Mesenchymal stem cell (in vitro differentiated cells and primary cell): ENCODE measurements around the gene MUC16.

Experiments
- DNase-seq: peaks from one replicate; pipeline ENCODE4 v3.0.0-alpha.2; 2013
- H2AFZ ChIP-seq: one replicate; pipeline ENCODE4 v1.6.1; 2013; ENCODE audit warnings: low read depth, mild to moderate bottlenecking, control low read depth, inconsistent platforms, low read length, moderate library complexity
- H2AK5ac ChIP-seq: 2 replicates; pipeline ENCODE4 v1.6.1; 2013; ENCODE audit warnings: low read length, moderate library complexity, mild to moderate bottlenecking, inconsistent platforms; ENCODE audit not compliant: severe bottlenecking
- H2BK120ac ChIP-seq: one replicate; pipeline ENCODE4 v1.6.1; 2013; ENCODE audit warnings: low read depth, mild to moderate bottlenecking, inconsistent platforms, low read length, moderate library complexity
- H2BK12ac ChIP-seq, 2 experiments: one replicate each; pipeline ENCODE4 v1.6.1; 2013; ENCODE audit warnings: inconsistent platforms in 2 of 2, low read length in 2 of 2, mild to moderate bottlenecking in 2 of 2, moderate library complexity in 2 of 2, control low read depth in 1 of 2
- H2BK15ac ChIP-seq: one replicate; pipeline ENCODE4 v1.6.1; 2013; ENCODE audit warnings: mild to moderate bottlenecking, low read depth, inconsistent platforms; ENCODE audit not compliant: poor library complexity, severe bottlenecking
- H2BK5ac ChIP-seq: 2 replicates; pipeline ENCODE4 v1.6.1; 2013; ENCODE audit warnings: low read depth, mild to moderate bottlenecking, low read length, control low read depth, inconsistent platforms; ENCODE audit not compliant: poor library complexity, severe bottlenecking
- H3K14ac ChIP-seq, 2 experiments: one replicate each; pipeline ENCODE4 v1.6.1; 2013; ENCODE audit warnings: inconsistent platforms in 2 of 2, low read length in 2 of 2, control low read depth in 1 of 2, mild to moderate bottlenecking in 1 of 2, moderate library complexity in 1 of 2
- H3K18ac ChIP-seq, 2 experiments: one replicate each; pipeline ENCODE4 v1.6.1; 2013; ENCODE audit warnings: inconsistent platforms in 2 of 2, low read length in 2 of 2, control low read depth in 1 of 2, low read depth in 1 of 2, mild to moderate bottlenecking in 1 of 2
- H3K23ac ChIP-seq, 2 experiments: one replicate each; pipeline ENCODE4 v1.6.1; 2013; ENCODE audit warnings: inconsistent platforms in 2 of 2, low read length in 2 of 2, mild to moderate bottlenecking in 2 of 2, moderate library complexity in 2 of 2, control low read depth in 1 of 2
- H3K27ac ChIP-seq: 2 replicates; pipeline ENCODE4 v1.5.1; 2013; ENCODE audit warnings: mild to moderate bottlenecking, moderate library complexity, low read length, control low read depth, inconsistent platforms; ENCODE audit not compliant: poor library complexity, severe bottlenecking
- H3K27me3 ChIP-seq, 2 experiments: 2 replicates each; pipeline versions ENCODE4 v1.6.1 to v1.7.0; 2013; ENCODE audit warnings: low read length in 2 of 2, mild to moderate bottlenecking in 2 of 2, moderate library complexity in 2 of 2, control low read depth in 1 of 2, inconsistent platforms in 1 of 2; ENCODE audit not compliant: control insufficient read depth in 1 of 2, insufficient read depth in 1 of 2
- H3K36me3 ChIP-seq, 2 experiments: 2 replicates each; pipeline versions ENCODE4 v1.6.1 to v1.7.0; 2013; ENCODE audit warnings: low read length in 2 of 2, control low read depth in 1 of 2, inconsistent platforms in 1 of 2, low read depth in 1 of 2, mild to moderate bottlenecking in 1 of 2; ENCODE audit not compliant: insufficient read depth in 2 of 2, control insufficient read depth in 1 of 2
- H3K4ac ChIP-seq, 2 experiments: one replicate each; pipeline ENCODE4 v1.6.1; 2013; ENCODE audit warnings: inconsistent platforms in 2 of 2, low read length in 2 of 2, mild to moderate bottlenecking in 2 of 2, moderate library complexity in 2 of 2, control low read depth in 1 of 2, low read depth in 1 of 2
- H3K4me1 ChIP-seq: 2 replicates; pipeline ENCODE4 v1.6.1; 2013; ENCODE audit warnings: low read depth, low read length, control low read depth; ENCODE audit not compliant: control insufficient read depth, insufficient read depth
- H3K4me2 ChIP-seq: 2 replicates; pipeline ENCODE4 v1.6.1; 2013; ENCODE audit warnings: low read length, mild to moderate bottlenecking, inconsistent platforms; ENCODE audit not compliant: poor library complexity, severe bottlenecking
- H3K4me3 ChIP-seq, 2 experiments: 2 replicates each; pipeline versions ENCODE4 v1.5.1 to v1.7.0; 2013; ENCODE audit warnings: low read length in 2 of 2, mild to moderate bottlenecking in 2 of 2, control low read depth in 1 of 2, low read depth in 1 of 2; ENCODE audit not compliant: insufficient read depth in 1 of 2
- H3K79me1 ChIP-seq: replicated peaks from 2 replicates; pipeline ENCODE4 v1.6.1; 2013; ENCODE audit warnings: mild to moderate bottlenecking, control low read depth, low read length, inconsistent platforms; ENCODE audit not compliant: poor library complexity, severe bottlenecking
- H3K9ac ChIP-seq: 2 replicates; pipeline ENCODE4 v1.7.0; 2013; ENCODE audit warnings: mild to moderate bottlenecking, low read length, moderate library complexity
- H3K9me3 ChIP-seq: 2 replicates; pipeline ENCODE4 v1.7.0; 2013; ENCODE audit warnings: mild to moderate bottlenecking, low read length; ENCODE audit not compliant: control insufficient read depth
- H4K8ac ChIP-seq: one replicate; pipeline ENCODE4 v1.6.1; 2013; ENCODE audit warnings: inconsistent platforms, mild to moderate bottlenecking, low read length, moderate library complexity
- H4K91ac ChIP-seq: one replicate; pipeline ENCODE4 v1.6.1; 2013; ENCODE audit warnings: mild to moderate bottlenecking, low read length, inconsistent platforms
- WGBS: methylation state at CpG from one replicate; pipeline ENCODE4 v1.1.7; 2013; ENCODE audit warnings: mixed read lengths; 5-methylcytosine and 5-hydroxymethylcytosine counted together

MUC16 gene

DNA sequence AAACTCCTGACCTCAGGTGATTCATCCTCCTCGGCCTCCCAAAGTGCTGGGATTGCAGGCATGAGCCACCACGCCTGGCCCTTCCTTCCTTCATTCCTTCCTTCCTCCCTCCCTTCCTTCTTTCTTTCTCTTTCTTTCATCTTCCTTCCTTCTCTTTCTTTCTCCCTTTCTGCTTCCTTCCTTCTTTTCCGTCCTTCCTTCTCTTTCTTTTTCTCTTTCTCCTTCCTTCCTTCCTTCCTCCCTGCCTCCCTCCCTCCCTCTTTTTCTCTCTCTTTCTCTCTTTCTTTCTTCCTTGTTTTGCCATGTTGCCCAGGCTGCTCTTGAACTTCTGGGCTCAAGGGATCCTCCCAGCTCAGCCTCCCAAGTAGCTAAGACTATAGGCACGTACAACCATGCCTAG lies 36.5 kb upstream of the MUC16 start:
- Histone ChIP-seq H3K79me1 (no peaks in the 10 kb centered on the region), H4K8ac (no peak overlapping the region), H3K9me3 (no peaks in the 10 kb centered on the region), H2BK15ac (no peak overlapping the region), H3K4me1 (no peaks in the 10 kb centered on the region), H3K4me2 (no peak overlapping the region), H3K4me3 (no peak overlapping the region), H3K9ac (no peak overlapping the region), H2BK12ac (no peak overlapping the region), H3K36me3 (no peaks in the 10 kb centered on the region), H4K91ac (no peak overlapping the region), H3K4ac (no peak overlapping the region), H2AFZ (no peak overlapping the region), H2AK5ac (no peak overlapping the region), H3K18ac (no peak overlapping the region), H3K27me3 (no peaks in the 10 kb centered on the region), H2BK120ac (no peak overlapping the region), H3K14ac (no peak overlapping the region), H3K23ac (no peak overlapping the region), H2BK5ac (no peak overlapping the region), H3K27ac (no peak overlapping the region)
- WGBS, result 68% methylated on average over 3 of the region's 4 CpGs
- DNase-seq, result no peak

GRCh38 chr19:9044449-9044848 lies 34.2 kb upstream of the MUC16 start:
- no peak overlapping the region for H2BK5ac ChIP-seq
- WGBS, result 52% methylated on average over 3 of the region's 3 CpGs
- no peaks in the 10 kb centered on the region for H3K79me1 ChIP-seq
- H2AFZ ChIP-seq, result no peak overlapping the region
- DNase-seq, result no peak
- no peak overlapping the region for H3K27ac ChIP-seq
- H3K27me3 ChIP-seq, result no peaks in the 10 kb centered on the region
- H4K91ac ChIP-seq, result no peak overlapping the region
- H4K8ac ChIP-seq, result no peak overlapping the region
- H3K23ac ChIP-seq, result no peak overlapping the region
- no peak overlapping the region for H3K18ac ChIP-seq
- no peak overlapping the region for H3K4me2 ChIP-seq
- no peaks in the 10 kb centered on the region for H3K36me3 ChIP-seq
- H3K14ac ChIP-seq, result no peak overlapping the region
- no peak overlapping the region for H3K4me3 ChIP-seq
- H3K4me1 ChIP-seq, result no peaks in the 10 kb centered on the region
- no peak overlapping the region for H3K4ac ChIP-seq
- H2BK12ac ChIP-seq, result no peak overlapping the region
- H3K9me3 ChIP-seq, result no peaks in the 10 kb centered on the region
- H2AK5ac ChIP-seq, result no peak overlapping the region
- no peak overlapping the region for H2BK15ac ChIP-seq
- H2BK120ac ChIP-seq, result no peak overlapping the region
- no peak overlapping the region for H3K9ac ChIP-seq

- H3K9me3 ChIP-seq, result no peaks in the 10 kb centered on the region
- no peak overlapping the region for H4K8ac ChIP-seq
- H3K36me3 ChIP-seq, result no peaks in the 10 kb centered on the region
- H3K18ac ChIP-seq, result no peak overlapping the region
- no peak overlapping the region for H3K4me2 ChIP-seq
- DNase-seq, result no peak
- no peak overlapping the region for H3K14ac ChIP-seq
- no peaks in the 10 kb centered on the region for H3K27me3 ChIP-seq
- no peak overlapping the region for H4K91ac ChIP-seq
- H3K79me1 ChIP-seq, result no peaks in the 10 kb centered on the region
- no peak overlapping the region for H3K27ac ChIP-seq
- no peak overlapping the region for H3K4ac ChIP-seq
- no peak overlapping the region for H2BK12ac ChIP-seq
- WGBS, result 84% methylated on average over 5 of the region's 5 CpGs
- no peak overlapping the region for H2AK5ac ChIP-seq
- no peak overlapping the region for H3K9ac ChIP-seq
- H3K4me3 ChIP-seq, result no peak overlapping the region
- H3K23ac ChIP-seq, result no peak overlapping the region
- H3K4me1 ChIP-seq, result no peaks in the 10 kb centered on the region
- H2BK15ac ChIP-seq, result no peak overlapping the region
- no peak overlapping the region for H2BK120ac ChIP-seq
- no peak overlapping the region for H2AFZ ChIP-seq
- no peak overlapping the region for H2BK5ac ChIP-seq
These were observed 33.3 kb upstream of the MUC16 start for GRCh38 chr19:9043524-9043923.

DNA sequence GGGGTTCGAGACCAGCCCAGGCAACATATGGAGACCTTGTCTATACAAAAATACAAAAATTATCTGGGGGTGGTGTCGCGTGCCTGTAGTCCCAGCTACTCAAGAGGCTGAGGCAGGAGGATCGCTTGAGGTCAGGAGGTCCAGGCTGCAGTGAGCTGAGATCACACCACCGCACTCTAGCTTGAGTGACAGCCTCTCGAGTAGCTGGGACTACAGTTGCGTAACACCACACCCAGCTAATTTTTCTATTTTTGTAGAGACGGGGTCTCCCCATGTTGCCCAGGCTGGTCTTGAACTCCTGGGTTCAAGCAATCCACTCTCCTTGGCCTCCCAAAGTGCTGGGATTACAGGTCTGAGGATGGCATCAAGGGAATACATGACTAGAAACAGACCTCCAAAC lies 30.8 kb upstream of the MUC16 start:
- WGBS, result 88% methylated on average over 8 of the region's 8 CpGs
- no peak for DNase-seq
- no peaks in the 10 kb centered on the region for H3K36me3 ChIP-seq
- no peaks in the 10 kb centered on the region for H3K79me1 ChIP-seq
- H2BK12ac ChIP-seq, result no peak overlapping the region
- H3K18ac ChIP-seq, result no peak overlapping the region
- H3K9me3 ChIP-seq, result no peaks in the 10 kb centered on the region
- no peak overlapping the region for H4K91ac ChIP-seq
- no peak overlapping the region for H4K8ac ChIP-seq
- H2BK15ac ChIP-seq, result no peak overlapping the region
- H3K4me2 ChIP-seq, result no peak overlapping the region
- H2BK5ac ChIP-seq, result no peak overlapping the region
- H3K27me3 ChIP-seq, result no peaks in the 10 kb centered on the region
- no peak overlapping the region for H3K4me3 ChIP-seq
- no peaks in the 10 kb centered on the region for H3K4me1 ChIP-seq
- no peak overlapping the region for H2AK5ac ChIP-seq
- H3K4ac ChIP-seq, result no peak overlapping the region
- no peak overlapping the region for H2BK120ac ChIP-seq
- no peak overlapping the region for H3K14ac ChIP-seq
- H3K27ac ChIP-seq, result no peak overlapping the region
- H2AFZ ChIP-seq, result no peak overlapping the region
- no peak overlapping the region for H3K9ac ChIP-seq
- H3K23ac ChIP-seq, result no peak overlapping the region
